Mucosa of rectum (tissue), 2 donors: ENCODE results near the gene SLC9A9.

Experiments
- H3K27ac ChIP-seq, 2 donors: one replicate each; pipeline ENCODE4 v1.7.0; 2013; ENCODE audit warnings: inconsistent platforms in 2 of 2, low read depth in 2 of 2, low read length in 2 of 2
- H3K27me3 ChIP-seq, 2 donors: one replicate each; pipeline ENCODE4 v1.7.0; 2013; ENCODE audit warnings: low read length in 2 of 2; ENCODE audit not compliant: control insufficient read depth in 2 of 2, insufficient read depth in 2 of 2
- H3K36me3 ChIP-seq, 2 donors: one replicate each; pipeline ENCODE4 v1.7.0; 2013; ENCODE audit warnings: low read length in 2 of 2; ENCODE audit not compliant: control insufficient read depth in 2 of 2, insufficient read depth in 2 of 2
- H3K4me1 ChIP-seq, 2 donors: one replicate each; pipeline ENCODE4 v1.7.0; 2013; ENCODE audit warnings: low read length in 2 of 2, mild to moderate bottlenecking in 1 of 2; ENCODE audit not compliant: control insufficient read depth in 2 of 2, insufficient read depth in 2 of 2
- H3K4me3 ChIP-seq, 2 donors: one replicate each; pipeline ENCODE4 v1.7.0; 2013; ENCODE audit warnings: low read length in 2 of 2
- H3K9ac ChIP-seq, 2 donors: one replicate each; pipeline ENCODE4 v1.7.0; 2013; ENCODE audit warnings: low read length in 2 of 2, low read depth in 1 of 2, mild to moderate bottlenecking in 1 of 2
- H3K9me3 ChIP-seq, 2 donors: one replicate each; pipeline ENCODE4 v1.7.0; 2013; ENCODE audit warnings: low read length in 2 of 2; ENCODE audit not compliant: control insufficient read depth in 2 of 2
- donor health status: healthy.
- donor health status: Normal muscosa, but diverticular disease.

Gene SLC9A9

DNA sequence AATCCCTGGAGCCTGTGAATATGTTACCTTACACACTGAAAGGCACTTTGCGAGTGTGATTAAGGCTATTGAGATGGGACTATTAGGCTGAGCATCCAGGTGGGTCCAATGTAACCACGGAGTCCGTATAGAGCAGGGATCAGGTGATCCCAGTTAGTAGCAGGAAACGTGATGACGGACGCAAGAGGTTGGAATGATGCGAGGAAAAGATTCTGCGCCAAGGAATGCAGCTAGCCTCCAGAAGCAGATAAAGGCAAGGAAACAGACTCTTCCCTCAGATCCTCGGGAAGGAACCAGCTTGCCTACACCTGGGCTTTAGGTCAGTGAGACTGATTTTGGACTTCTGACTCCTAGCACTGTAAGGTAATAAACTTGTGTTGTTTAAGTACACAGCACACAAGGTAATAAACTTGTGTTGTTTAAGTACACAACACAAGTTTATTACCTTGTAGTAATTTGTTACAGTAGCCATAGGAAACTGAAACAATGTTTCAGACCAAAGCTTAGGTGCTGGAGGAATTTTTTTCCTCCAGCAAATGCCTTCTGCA is 603.7 kb downstream of the SLC9A9 start:
- Histone ChIP-seq H3K4me3 (no peak overlapping the region), H3K4me1 (peaks cover 3 to 10% of the 10 kb centered on the region in 2 donors), H3K27ac (no peak overlapping the region), H3K27me3 (no peaks in the 10 kb centered on the region), H3K9ac (no peak overlapping the region), H3K9me3 (no peaks in the 10 kb centered on the region), H3K36me3 (no peaks in the 10 kb centered on the region)

DNA sequence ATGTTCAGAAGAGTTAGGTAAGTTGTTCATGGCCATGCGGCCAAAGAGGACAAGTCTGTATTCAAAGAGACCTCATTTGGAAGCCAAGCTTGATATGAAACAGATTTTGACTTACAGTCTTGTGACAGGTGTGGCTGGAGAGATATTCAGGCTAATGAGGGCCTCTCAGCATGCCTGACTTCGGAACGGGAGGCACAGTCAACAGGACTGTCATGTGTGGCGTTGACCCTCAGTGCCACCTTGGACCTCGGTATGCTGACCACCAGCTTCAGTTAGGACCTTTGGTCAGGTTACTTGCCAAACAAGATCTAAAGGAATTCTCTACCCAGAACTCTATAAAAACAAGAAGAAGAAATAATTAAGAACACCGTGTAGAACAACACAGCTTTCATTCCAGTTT is 604.6 kb downstream of the SLC9A9 start:
- no peak overlapping the region for H3K9ac ChIP-seq

DNA sequence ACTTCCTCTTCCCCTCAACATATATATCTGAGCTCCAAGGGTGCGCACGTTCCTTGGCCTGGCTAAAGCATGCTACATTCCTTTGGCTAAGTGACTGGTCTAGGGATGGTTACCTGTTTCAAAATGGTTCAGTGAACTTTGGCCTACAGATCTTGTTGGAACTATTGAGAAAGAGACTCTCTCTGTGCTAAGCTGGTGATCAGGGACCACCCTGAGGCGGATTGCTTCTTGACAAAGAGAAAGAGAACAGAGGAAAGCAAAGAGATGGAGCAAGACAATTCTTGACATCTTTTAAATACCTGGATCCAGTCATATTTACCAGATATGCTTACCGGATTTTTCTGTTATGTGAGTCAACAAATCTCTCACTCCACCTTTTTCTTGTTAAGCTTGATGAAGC is 605.6 kb downstream of the SLC9A9 start:
- Histone ChIP-seq H3K27me3 (no peaks in the 10 kb centered on the region), H3K9me3 (no peaks in the 10 kb centered on the region), H3K27ac (no peak overlapping the region), H3K36me3 (no peaks in the 10 kb centered on the region), H3K4me1 (peaks cover 3 to 10% of the 10 kb centered on the region in 2 donors), H3K4me3 (no peak overlapping the region), H3K9ac (no peak overlapping the region)

More for the DNA sequence above, 604.6 kb downstream of the SLC9A9 start:
- Histone ChIP-seq H3K27ac (no peak overlapping the region), H3K4me3 (no peak overlapping the region), H3K36me3 (no peaks in the 10 kb centered on the region), H3K9me3 (no peaks in the 10 kb centered on the region), H3K4me1 (peaks cover 3 to 10% of the 10 kb centered on the region in 2 donors), H3K27me3 (no peaks in the 10 kb centered on the region)

DNA sequence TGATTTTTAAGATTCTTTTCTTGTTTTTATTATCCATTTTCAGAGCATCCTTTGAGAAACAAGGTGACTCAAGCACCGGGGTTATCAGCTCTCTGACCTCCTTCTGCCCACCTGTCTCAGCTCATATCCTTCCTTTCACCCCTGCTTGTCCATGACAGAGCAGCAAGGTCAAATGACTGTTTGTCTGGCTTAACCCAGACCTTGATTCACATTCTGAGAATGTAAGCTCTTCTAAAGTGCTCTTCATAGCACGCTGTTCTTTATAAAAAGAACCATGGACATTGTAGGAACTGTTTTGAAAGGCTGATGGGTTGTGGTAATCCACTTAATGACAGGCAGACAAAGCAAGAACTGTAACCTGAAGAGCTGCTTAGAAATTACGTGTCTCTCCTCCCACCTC is 606.2 kb downstream of the SLC9A9 start:
- Histone ChIP-seq H3K27me3 (no peaks in the 10 kb centered on the region), H3K9ac (no peak overlapping the region), H3K9me3 (no peaks in the 10 kb centered on the region), H3K36me3 (no peaks in the 10 kb centered on the region), H3K4me1 (peaks cover 3 to 10% of the 10 kb centered on the region in 2 donors), H3K27ac (no peak overlapping the region), H3K4me3 (no peak overlapping the region)

DNA sequence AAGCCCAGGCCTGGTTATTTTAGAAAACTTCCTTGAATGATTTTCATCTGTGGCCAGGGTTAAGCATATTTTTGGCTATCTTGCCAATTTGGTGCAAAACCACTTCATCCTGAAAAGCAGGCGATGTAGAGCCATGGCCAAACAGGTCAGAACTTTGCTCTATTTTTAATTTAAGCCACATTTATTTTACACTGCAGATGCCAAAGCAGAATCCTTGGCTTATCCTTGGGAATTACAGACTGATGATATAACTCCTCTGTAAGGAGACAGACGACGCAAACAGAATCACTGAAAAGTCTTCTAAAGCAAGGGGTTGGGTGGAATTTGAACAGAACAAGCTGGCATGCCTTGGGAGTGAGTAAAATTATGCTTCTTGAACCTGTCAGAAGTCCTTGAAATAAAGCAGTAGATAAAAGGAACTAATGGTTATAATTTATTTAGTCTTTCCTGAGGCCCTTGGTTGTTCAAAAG is 606.8 kb downstream of the SLC9A9 start:
- no peaks in the 10 kb centered on the region for H3K27me3 ChIP-seq
- no peak overlapping the region for H3K9ac ChIP-seq
- H3K9me3 ChIP-seq: no peaks in the 10 kb centered on the region
- H3K4me1 ChIP-seq: peaks cover 3 to 10% of the 10 kb centered on the region in 2 donors
- no peaks in the 10 kb centered on the region for H3K36me3 ChIP-seq
- no peak overlapping the region for H3K27ac ChIP-seq
- H3K4me3 ChIP-seq: no peak overlapping the region

DNA sequence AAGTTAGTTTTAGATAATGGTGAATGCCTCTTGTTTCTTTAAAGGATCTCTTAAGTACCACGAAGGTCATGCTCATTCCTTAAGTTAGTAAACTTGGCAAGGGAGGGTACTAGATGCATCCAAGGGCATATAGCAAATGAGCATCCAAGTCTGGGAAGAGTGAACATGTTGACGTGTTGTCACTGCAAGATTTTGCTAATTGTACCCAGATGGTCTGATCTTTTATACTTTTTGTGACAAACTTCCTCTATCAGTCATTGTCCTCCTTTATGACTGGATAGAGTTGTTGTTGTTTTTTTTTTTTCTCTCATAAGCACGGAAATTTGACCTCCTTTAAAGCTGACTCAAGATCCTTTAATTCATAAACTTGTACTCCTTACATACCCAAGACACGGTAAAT is 607.4 kb downstream of the SLC9A9 start:
- Histone ChIP-seq H3K36me3 (no peaks in the 10 kb centered on the region), H3K27me3 (no peaks in the 10 kb centered on the region), H3K4me1 (peaks cover 3 to 10% of the 10 kb centered on the region in 2 donors), H3K9ac (no peak overlapping the region), H3K9me3 (no peaks in the 10 kb centered on the region), H3K27ac (no peak overlapping the region), H3K4me3 (no peak overlapping the region)

DNA sequence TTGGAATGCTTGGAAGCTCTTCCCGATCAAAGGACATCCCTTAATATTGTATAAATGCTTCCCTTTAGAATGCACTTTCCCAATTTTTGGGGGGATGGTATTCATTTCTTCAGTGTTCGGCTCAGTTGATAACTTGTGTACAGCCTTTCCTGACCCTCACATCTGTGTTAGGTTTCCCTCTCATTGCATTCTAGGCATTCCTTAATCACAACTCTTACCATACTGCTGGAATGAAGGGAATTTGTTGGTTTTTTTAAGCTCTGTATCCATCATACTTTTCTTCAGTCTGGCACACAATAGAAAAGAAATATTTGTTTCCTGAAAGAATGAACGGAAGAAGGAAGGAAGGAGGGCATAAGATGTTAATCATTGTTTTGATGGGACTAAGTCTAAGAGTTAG is 609.2 kb downstream of the SLC9A9 start:
- no peak overlapping the region for H3K9ac ChIP-seq
- no peak overlapping the region for H3K4me3 ChIP-seq
- H3K9me3 ChIP-seq: no peaks in the 10 kb centered on the region
- no peaks in the 10 kb centered on the region for H3K4me1 ChIP-seq
- H3K27me3 ChIP-seq: no peaks in the 10 kb centered on the region
- no peaks in the 10 kb centered on the region for H3K36me3 ChIP-seq
- no peak overlapping the region for H3K27ac ChIP-seq

DNA sequence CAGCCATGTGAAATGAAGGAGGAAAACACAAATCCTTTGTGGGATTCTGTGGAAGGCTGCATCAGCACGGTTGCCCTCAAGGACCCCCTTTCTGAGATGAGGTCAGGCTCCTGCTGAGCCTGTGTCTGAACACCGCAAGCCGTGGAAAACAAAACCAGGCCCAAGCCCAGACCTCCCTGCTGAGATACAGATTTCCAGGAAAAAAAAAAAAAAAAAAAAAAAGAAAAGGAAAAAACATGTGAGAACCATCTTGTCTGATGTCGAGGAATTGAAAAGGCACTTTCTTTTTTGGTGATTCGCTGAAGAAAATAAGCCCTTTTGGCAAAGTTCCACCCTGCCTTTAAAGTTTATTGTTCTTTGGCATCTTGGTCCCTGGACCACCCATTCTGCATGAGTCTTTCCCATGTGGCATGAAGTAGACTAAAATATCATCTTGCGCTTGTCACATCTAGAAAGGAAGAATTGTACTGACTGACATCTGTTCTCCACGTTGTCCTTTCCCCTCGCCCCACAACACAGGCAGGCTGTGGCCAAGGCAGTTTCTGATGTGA is 611.1 kb downstream of the SLC9A9 start:
- Histone ChIP-seq H3K9ac (no peak overlapping the region), H3K4me1 (no peaks in the 10 kb centered on the region), H3K9me3 (no peaks in the 10 kb centered on the region), H3K27me3 (no peaks in the 10 kb centered on the region), H3K4me3 (no peak overlapping the region), H3K36me3 (no peaks in the 10 kb centered on the region), H3K27ac (no peak overlapping the region)

DNA sequence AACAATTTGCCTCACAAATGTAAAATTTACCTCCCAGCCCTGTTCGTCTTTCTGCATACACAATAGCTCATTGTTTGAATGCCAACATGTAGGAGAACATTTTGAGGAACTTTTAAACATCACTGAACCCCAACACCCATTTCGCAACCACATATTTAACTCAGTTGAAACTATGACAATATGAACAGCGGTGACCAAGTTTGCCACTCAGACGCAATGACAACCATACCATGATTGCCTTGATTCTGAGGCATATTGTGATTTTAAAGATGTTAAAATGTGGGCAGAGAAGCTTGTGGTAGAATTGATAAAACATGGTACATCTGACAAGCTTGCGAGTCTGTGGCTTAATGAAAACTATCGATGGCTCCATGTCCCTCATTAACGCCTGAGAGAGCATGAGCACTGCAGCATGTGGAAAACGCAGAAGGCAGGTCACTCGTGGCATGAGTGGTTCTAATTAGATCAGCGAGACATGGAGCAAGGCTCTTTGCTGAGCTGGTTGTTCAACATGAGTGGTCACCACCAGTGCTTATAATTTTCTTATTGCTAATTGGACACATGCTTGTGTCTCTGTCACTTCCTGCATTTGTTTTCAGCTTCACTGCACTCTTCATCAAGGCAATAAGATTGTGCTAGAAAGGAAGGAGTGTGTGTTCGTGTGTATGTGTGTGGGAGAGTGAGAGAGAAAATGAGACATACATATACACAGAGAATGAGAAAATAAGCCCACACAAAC is 611.9 kb downstream of the SLC9A9 start:
- no peak overlapping the region for H3K9ac ChIP-seq
- no peaks in the 10 kb centered on the region for H3K27me3 ChIP-seq
- H3K27ac ChIP-seq: no peak overlapping the region
- no peaks in the 10 kb centered on the region for H3K4me1 ChIP-seq
- H3K36me3 ChIP-seq: no peaks in the 10 kb centered on the region
- no peak overlapping the region for H3K4me3 ChIP-seq
- H3K9me3 ChIP-seq: no peaks in the 10 kb centered on the region

DNA sequence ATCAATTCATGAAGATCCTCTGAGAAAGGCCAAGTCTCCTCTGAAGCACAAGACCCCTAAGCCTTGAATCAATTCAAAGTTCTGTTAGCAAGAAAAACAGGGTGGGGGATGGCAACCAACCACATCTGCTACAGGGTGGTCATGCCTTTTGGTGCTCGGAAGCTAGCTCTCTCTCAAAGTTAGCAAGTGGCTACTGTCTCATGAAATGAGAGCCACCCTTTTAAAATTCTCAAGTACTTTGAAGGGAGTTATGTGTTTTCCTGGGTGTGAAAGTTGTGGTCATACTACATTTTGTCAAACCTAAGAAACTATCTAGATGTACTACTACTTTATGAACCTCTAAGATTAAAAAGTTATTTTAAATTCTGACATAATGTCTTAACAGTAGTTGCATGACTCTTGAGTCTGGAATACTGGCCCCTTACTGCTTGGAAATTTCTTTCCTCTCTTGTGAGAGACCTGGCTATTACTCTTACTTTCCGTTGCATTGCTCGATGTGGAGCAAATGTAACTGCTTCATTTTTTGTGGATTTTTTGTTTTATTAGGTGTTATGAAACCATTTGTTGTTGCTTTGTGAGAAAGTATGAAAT is 612.6 kb downstream of the SLC9A9 start:
- Histone ChIP-seq H3K36me3 (no peaks in the 10 kb centered on the region), H3K4me1 (no peaks in the 10 kb centered on the region), H3K9ac (no peak overlapping the region), H3K27ac (no peak overlapping the region), H3K4me3 (no peak overlapping the region), H3K27me3 (no peaks in the 10 kb centered on the region), H3K9me3 (no peaks in the 10 kb centered on the region)
